Neuronal stem cell (in vitro differentiated cells): ENCODE measurements around the gene SYT8.

Source experiments
- DNase-seq: peaks from one replicate; pipeline ENCODE4 v3.0.0-alpha.2; 2013; ENCODE audit warnings: low spot score
- H2AFZ ChIP-seq: one replicate; pipeline ENCODE4 v1.6.1; 2013; ENCODE audit warnings: mild to moderate bottlenecking, low read length, inconsistent platforms
- H2AK5ac ChIP-seq: 2 replicates; pipeline ENCODE4 v1.6.1; 2013; ENCODE audit warnings: low read depth, mild to moderate bottlenecking, inconsistent platforms, low read length, moderate library complexity, mixed read lengths
- H2BK120ac ChIP-seq: 2 replicates; pipeline ENCODE4 v1.6.1; 2013; ENCODE audit warnings: low read depth, mild to moderate bottlenecking, inconsistent platforms, low read length, moderate library complexity, mixed read lengths
- H2BK12ac ChIP-seq: one replicate; pipeline ENCODE4 v1.6.1; 2013; ENCODE audit warnings: low read length, inconsistent platforms
- H2BK15ac ChIP-seq: 2 replicates; pipeline ENCODE4 v1.6.1; 2013; ENCODE audit warnings: mild to moderate bottlenecking, low read length, inconsistent platforms, mixed read lengths
- H2BK5ac ChIP-seq: one replicate; pipeline ENCODE4 v1.6.1; 2013; ENCODE audit warnings: inconsistent platforms, mild to moderate bottlenecking, low read length, moderate library complexity
- H3K14ac ChIP-seq: one replicate; pipeline ENCODE4 v1.6.1; 2013; ENCODE audit warnings: low read length, inconsistent platforms
- H3K18ac ChIP-seq: 2 replicates; pipeline ENCODE4 v1.6.1; 2013; ENCODE audit warnings: low read length, inconsistent platforms
- H3K23ac ChIP-seq: 2 replicates; pipeline ENCODE4 v1.6.1; 2013; ENCODE audit warnings: low read depth, mild to moderate bottlenecking, mixed read lengths, low read length, inconsistent platforms; ENCODE audit not compliant: poor library complexity
- H3K27ac ChIP-seq: replicated peaks from 3 replicates; pipeline ENCODE4 v1.5.1; 2013; ENCODE audit warnings: low read length, inconsistent platforms
- H3K27me3 ChIP-seq, 3 experiments: 2 replicates each; pipeline ENCODE4 v1.6.1; 2013; ENCODE audit warnings: low read length in 3 of 3, mild to moderate bottlenecking in 2 of 3, inconsistent platforms in 1 of 3, low read depth in 1 of 3, mixed read lengths in 1 of 3, moderate library complexity in 1 of 3; ENCODE audit not compliant: control insufficient read depth in 3 of 3, insufficient read depth in 3 of 3
- H3K36me3 ChIP-seq, 2 donors: replicated peaks in 1 of 2; 2 replicates each; pipeline ENCODE4 v1.6.1; 2013; ENCODE audit warnings: low read length in 2 of 2; ENCODE audit not compliant: control insufficient read depth in 2 of 2, insufficient read depth in 2 of 2
- H3K4ac ChIP-seq: 2 replicates; pipeline ENCODE4 v1.6.1; 2013; ENCODE audit warnings: inconsistent platforms, mild to moderate bottlenecking, low read length, moderate library complexity
- H3K4me1 ChIP-seq, 2 donors: 1 replicate in 1 of 2; 2 replicates in 1 of 2; pipeline ENCODE4 v1.6.1; 2013; ENCODE audit warnings: low read length in 2 of 2, low read depth in 1 of 2; ENCODE audit not compliant: control insufficient read depth in 2 of 2, insufficient read depth in 1 of 2
- H3K4me2 ChIP-seq: one replicate; pipeline ENCODE4 v1.6.1; 2013; ENCODE audit warnings: mild to moderate bottlenecking, low read length, inconsistent platforms; ENCODE audit not compliant: insufficient read depth, poor library complexity, severe bottlenecking
- H3K4me3 ChIP-seq, 2 donors: 2 replicates each; pipeline ENCODE4 v1.5.1; 2013; ENCODE audit warnings: low read length in 2 of 2, mild to moderate bottlenecking in 2 of 2, inconsistent platforms in 1 of 2, moderate library complexity in 1 of 2
- H3K79me1 ChIP-seq: one replicate; pipeline ENCODE4 v1.6.1; 2013; ENCODE audit warnings: low read depth, mild to moderate bottlenecking, inconsistent platforms, low read length, moderate library complexity
- H3K9ac ChIP-seq: one replicate; pipeline ENCODE4 v1.6.1; 2013; ENCODE audit warnings: mild to moderate bottlenecking, low read depth, low read length, inconsistent platforms; ENCODE audit not compliant: poor library complexity
- H3K9me3 ChIP-seq, 2 donors: replicated peaks in 1 of 2; 2 replicates each; pipeline versions ENCODE3 to v1.6.1; 2013; ENCODE audit warnings: low read length in 2 of 2, mild to moderate bottlenecking in 2 of 2, inconsistent platforms in 1 of 2, low read depth in 1 of 2, mixed read lengths in 1 of 2, moderate library complexity in 1 of 2; ENCODE audit not compliant: control insufficient read depth in 2 of 2, insufficient read depth in 1 of 2
- H4K8ac ChIP-seq: one replicate; pipeline ENCODE4 v1.6.1; 2013; ENCODE audit warnings: low read depth, mild to moderate bottlenecking, inconsistent platforms, low read length, moderate library complexity
- H4K91ac ChIP-seq: one replicate; pipeline ENCODE4 v1.6.1; 2013; ENCODE audit warnings: low read length, low read depth, mild to moderate bottlenecking, inconsistent platforms; ENCODE audit not compliant: poor library complexity
- WGBS, 2 donors: extraction: QIAGEN DNeasy Blood & Tissue Kit; methylation state at CpG; one replicate each; pipeline ENCODE4 v1.1.7; 2013; ENCODE audit warnings: missing lambda C conversion rate in 2 of 2, mixed read lengths in 1 of 2; ENCODE audit not compliant: insufficient read length in 2 of 2, insufficient replicate concordance in 1 of 2; ENCODE audit errors: extremely low coverage in 2 of 2; 5-methylcytosine and 5-hydroxymethylcytosine counted together

SYT8 gene

DNA sequence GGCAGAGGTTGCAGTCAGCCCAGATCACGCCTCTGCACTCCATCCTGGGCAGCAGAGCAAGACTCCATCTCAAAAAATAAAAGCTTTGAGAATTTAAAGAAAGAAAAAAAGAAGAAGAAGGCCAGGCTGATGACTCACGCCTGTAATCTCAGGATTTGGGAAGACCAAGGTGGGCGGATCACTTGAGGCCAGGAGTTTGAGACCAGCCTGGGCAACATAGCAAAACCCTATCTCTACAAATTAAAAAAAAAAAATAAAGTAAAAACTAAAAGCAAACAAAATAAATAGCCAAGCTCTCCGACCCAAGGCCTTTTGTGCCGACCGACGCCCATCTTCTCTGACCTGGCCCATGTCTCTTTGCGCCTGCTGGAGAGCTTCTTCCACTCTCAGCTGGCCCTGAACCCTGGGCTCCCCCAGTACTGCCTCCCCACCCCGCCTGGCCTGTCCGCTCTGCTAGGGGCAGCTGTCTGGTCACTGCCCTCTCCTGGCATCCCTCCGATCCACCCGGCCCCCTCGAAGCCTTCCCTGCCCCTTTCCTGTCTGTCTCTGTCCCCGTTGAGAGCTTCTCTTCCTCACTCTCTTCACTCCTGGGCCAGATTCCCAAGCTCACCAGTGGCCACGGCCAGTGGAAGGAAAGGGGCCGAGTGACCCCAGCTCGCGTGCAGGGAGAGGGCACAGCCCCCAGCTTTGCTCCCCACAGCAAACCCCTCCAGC lies 13.3 kb downstream of the SYT8 start:
- Histone ChIP-seq H3K4me2 (no peak overlapping the region), H3K79me1 (no peaks in the 10 kb centered on the region), H3K18ac (no peak overlapping the region), H3K14ac (peak overlapping the region; percentile 71), H3K27me3 (peaks cover 0 to 30% (median 0%) of the 10 kb centered on the region in 3 experiments), H2BK5ac (peak overlapping the region; percentile 54), H2BK120ac (no peak overlapping the region), H4K8ac (no peak overlapping the region), H2BK12ac (peak overlapping the region; percentile 14), H3K9me3 (no peaks in the 10 kb centered on the region), H3K4me3 (no peak overlapping the region), H3K23ac (no peak overlapping the region), H2AK5ac (peak overlapping the region; percentile 82), H2BK15ac (peak overlapping the region; percentile 91), H3K4me1 (peaks cover 0 to 5% of the 10 kb centered on the region in 2 donors), H3K9ac (no peak overlapping the region), H3K27ac (no peak overlapping the region), H4K91ac (no peak overlapping the region), H2AFZ (no peak overlapping the region), H3K4ac (peak overlapping the region; percentile 76), H3K36me3 (no peaks in the 10 kb centered on the region)
- WGBS, 2 donors: no CpG with 5 or more reads among the region's 18 CpGs
- DNase-seq: no peak

DNA sequence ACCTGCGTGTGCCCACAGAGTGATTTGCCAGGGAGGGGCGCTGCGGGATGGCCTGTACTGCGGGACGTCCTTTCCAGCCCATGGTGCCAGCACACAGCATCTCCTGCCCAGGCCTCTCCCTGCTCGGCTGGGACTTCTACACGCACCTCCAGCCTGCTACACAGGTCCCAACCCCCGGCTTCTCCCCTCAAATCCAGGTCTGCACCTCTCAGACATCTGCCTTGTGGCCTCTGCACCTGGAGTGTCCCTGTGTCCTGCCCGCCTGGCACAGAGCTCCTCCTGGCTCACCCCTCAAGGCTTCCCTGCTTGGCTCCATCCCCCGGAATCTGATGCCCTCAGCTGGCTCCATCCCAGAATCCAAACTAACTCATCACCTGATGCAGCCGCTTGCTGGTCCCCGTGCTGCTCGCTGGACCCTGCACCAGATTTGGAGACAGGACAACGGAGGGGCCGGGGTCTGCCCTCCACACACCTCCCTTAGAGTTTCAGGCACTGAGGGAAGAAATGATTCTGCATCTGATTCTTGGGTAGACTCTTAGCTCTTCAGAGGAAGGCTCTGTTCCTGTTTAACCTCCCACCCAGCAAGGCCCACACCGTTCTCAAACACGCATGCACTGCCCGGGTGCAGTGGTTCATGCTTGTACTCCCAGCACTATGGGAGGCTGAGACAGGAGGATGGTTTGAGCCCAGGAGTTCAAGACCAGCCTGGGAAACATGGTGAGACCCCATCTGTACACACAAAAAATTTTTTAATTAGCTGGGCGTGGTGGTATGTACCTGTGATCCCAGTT lies 14.0 kb downstream of the SYT8 start:
- Histone ChIP-seq H2AK5ac (peak overlapping the region; percentile 82), H3K14ac (peak overlapping the region; percentile 71), H3K9ac (no peak overlapping the region), H3K18ac (peak overlapping the region; percentile 48), H2AFZ (no peak overlapping the region), H3K4me1 (peaks cover 0 to 5% of the 10 kb centered on the region in 2 donors), H3K4me3 (no peak overlapping the region), H2BK120ac (no peak overlapping the region), H3K27ac (no peak overlapping the region), H3K9me3 (no peaks in the 10 kb centered on the region), H3K4me2 (no peak overlapping the region), H2BK12ac (peak overlapping the region; percentile 14), H3K27me3 (peaks cover 0 to 36% (median 0%) of the 10 kb centered on the region in 3 experiments), H3K4ac (peak overlapping the region; percentile 76), H4K8ac (no peak overlapping the region), H2BK5ac (peak overlapping the region; percentile 54), H3K36me3 (no peaks in the 10 kb centered on the region), H3K23ac (no peak overlapping the region), H3K79me1 (no peaks in the 10 kb centered on the region), H2BK15ac (peak overlapping the region; percentile 91), H4K91ac (no peak overlapping the region)
- no CpG with 5 or more reads among the region's 19 CpGs for WGBS, 2 donors
- no peak for DNase-seq

DNA sequence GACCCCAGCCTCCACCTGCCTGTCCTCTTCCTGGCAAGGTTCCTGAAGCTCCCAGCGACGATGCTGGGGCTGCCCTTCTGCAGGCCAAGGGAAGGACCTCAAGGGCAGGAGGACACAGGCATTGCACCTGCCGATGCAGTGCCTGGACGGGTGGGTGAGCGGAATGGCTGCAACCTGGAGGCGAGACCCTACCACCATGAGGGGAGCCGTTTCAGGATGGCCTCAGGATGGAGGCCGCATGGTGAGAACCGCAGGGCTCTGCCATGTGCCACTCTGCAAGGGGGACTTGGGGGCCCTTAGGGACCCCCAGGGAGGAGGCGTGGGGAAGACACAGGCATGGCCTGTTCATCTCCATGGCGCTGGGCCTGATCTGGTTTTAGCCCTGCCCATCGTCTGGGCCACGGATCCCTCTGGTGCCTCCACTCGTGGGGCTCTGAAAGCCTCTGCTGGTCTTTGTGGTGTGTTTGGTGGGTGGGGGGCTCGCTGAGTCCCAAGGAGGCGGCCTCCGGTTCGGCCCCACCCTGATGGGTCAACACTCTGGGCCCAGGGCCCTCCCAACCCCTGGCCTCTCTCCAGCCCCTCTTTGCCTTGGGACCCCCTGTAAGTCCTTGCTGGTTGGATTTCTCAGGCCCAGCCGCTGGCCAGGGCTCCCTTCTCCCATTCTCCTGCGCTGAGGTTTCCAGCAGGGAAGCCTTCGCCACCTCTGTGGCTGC lies 16.8 kb downstream of the SYT8 start:
- Histone ChIP-seq H3K4me3 (no peak overlapping the region), H3K9me3 (no peaks in the 10 kb centered on the region), H3K9ac (no peak overlapping the region), H4K8ac (no peak overlapping the region), H3K36me3 (no peaks in the 10 kb centered on the region), H3K79me1 (no peaks in the 10 kb centered on the region), H3K18ac (peak overlapping the region; percentile 24), H2AFZ (no peak overlapping the region), H2BK15ac (peak overlapping the region; percentile 83), H3K27me3 (peaks cover 0 to 32% (median 0%) of the 10 kb centered on the region in 3 experiments), H3K14ac (no peak overlapping the region), H2AK5ac (peak overlapping the region; percentile 79), H3K4ac (no peak overlapping the region), H3K4me1 (no peaks in the 10 kb centered on the region), H3K4me2 (no peak overlapping the region), H2BK120ac (no peak overlapping the region), H3K27ac (no peak overlapping the region), H3K23ac (no peak overlapping the region), H2BK12ac (no peak overlapping the region), H2BK5ac (peak overlapping the region; percentile 71), H4K91ac (no peak overlapping the region)
- WGBS, 2 donors: no CpG with 5 or more reads among the region's 21 CpGs
- no peak for DNase-seq
